Common myeloid progenitor, CD34-positive (primary cell): ENCODE results near the gene LRP10.
A peak's percentile ranks its signal among the peaks of the same experiment; 100 is the strongest.

Source experiments
- CTCF ChIA-PET: fragments of 350-600 bp; sonication (Branson Sonifier 250); formaldehyde crosslinking; loops from one replicate; lab custom pipeline; 2021; ENCODE audit warnings: antibody characterized with exemption; lab: Charles Lee
- POLR2A ChIA-PET: fragments of 350-600 bp; sonication (Branson Sonifier 250); formaldehyde crosslinking; loops from one replicate; lab custom pipeline; 2021; ENCODE audit warnings: antibody characterized with exemption; lab: Charles Lee
- DNase-seq, 3 donors: peaks; one replicate each; pipeline versions ENCODE4 v3.0.0 to v3.0.0-alpha.2; 2013
- H3K27ac ChIP-seq, 2 experiments: 1 replicate in 1 of 2; 2 replicates in 1 of 2; pipeline ENCODE4 v1.7.0; 2013; ENCODE audit warnings: inconsistent platforms in 2 of 2, low read length in 2 of 2, mild to moderate bottlenecking in 2 of 2, low read depth in 1 of 2, moderate library complexity in 1 of 2; ENCODE audit not compliant: severe bottlenecking in 2 of 2, insufficient read depth in 1 of 2, poor library complexity in 1 of 2
- H3K27me3 ChIP-seq, 5 experiments: replicated peaks in 2 of 5; 1 replicate in 3 of 5; 2 replicates in 2 of 5; pipeline versions ENCODE4 v1.6.1 to v1.7.0; 2013; ENCODE audit warnings: low read length in 4 of 5, mild to moderate bottlenecking in 2 of 5, moderate library complexity in 2 of 5, inconsistent platforms in 1 of 5; ENCODE audit not compliant: insufficient read depth in 5 of 5, control insufficient read depth in 4 of 5
- H3K36me3 ChIP-seq, 4 experiments: 1 replicate in 2 of 4; 2 replicates in 2 of 4; pipeline versions ENCODE4 v1.6.1 to v1.7.0; 2013; ENCODE audit warnings: low read length in 3 of 4, control low read depth in 1 of 4, mild to moderate bottlenecking in 1 of 4; ENCODE audit not compliant: control insufficient read depth in 4 of 4, insufficient read depth in 4 of 4
- H3K4me1 ChIP-seq, 4 experiments: 1 replicate in 3 of 4; 2 replicates in 1 of 4; pipeline versions ENCODE4 v1.6.1 to v1.7.1; 2013; ENCODE audit warnings: low read length in 3 of 4, mild to moderate bottlenecking in 3 of 4, control low read depth in 1 of 4, inconsistent platforms in 1 of 4, moderate library complexity in 1 of 4; ENCODE audit not compliant: control insufficient read depth in 4 of 4, insufficient read depth in 4 of 4; ENCODE audit errors: control extremely low read depth in 1 of 4
- H3K4me3 ChIP-seq, 7 experiments: 1 replicate in 4 of 7; 2 replicates in 3 of 7; pipeline versions ENCODE4 v1.5.1 to v1.7.0; 2013; ENCODE audit warnings: mild to moderate bottlenecking in 7 of 7, low read length in 6 of 7, moderate library complexity in 6 of 7, inconsistent platforms in 2 of 7, low read depth in 2 of 7, control low read depth in 1 of 7; ENCODE audit not compliant: insufficient read depth in 4 of 7, control insufficient read depth in 1 of 7; ENCODE audit errors: extremely low read depth in 1 of 7
- H3K9me3 ChIP-seq, 5 experiments: 1 replicate in 4 of 5; 2 replicates in 1 of 5; pipeline versions ENCODE4 v1.6.1 to v1.7.1; 2013; ENCODE audit warnings: low read length in 4 of 5, mild to moderate bottlenecking in 2 of 5, inconsistent platforms in 1 of 5, low read depth in 1 of 5, moderate library complexity in 1 of 5; ENCODE audit not compliant: control insufficient read depth in 4 of 5, insufficient read depth in 2 of 5; ENCODE audit errors: control extremely low read depth in 1 of 5
- WGBS: methylation state at CpG from one replicate; pipeline ENCODE4 v1.1.5; 2013; ENCODE audit not compliant: insufficient coverage; 5-methylcytosine and 5-hydroxymethylcytosine counted together

The LRP10 gene

DNA sequence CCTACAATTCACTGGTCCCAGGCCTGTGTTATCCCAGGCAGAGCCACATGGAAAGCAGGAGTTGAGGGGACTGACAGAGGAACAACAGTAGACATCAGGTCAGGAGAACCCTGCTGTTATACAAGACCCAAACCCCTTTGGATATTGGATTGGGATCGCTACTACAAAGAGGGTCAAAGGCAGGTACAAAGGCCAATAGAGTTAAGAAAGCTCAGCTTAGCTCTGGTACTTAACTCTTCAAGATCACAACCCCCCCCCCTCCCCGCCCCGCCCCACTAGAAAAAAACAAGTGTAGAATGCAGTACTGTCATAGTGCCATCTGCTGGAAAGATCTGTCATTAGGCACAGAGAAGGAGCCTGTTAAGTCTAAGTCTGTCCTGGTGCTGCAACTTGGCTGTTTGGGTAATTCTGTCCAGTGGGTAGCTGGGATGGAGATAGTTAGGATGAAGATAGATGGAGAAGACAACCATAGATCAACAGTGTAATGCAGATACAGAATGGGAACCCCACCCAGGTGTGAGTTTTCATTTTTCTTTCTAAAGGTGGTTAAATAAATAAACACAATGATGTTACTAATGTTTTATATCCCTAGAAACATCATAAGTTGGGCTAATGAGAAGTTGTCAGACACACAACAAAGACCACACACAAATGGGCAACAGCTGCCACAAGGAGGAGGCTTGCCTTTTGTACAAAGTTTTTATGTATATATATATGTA lies 28.7 kb downstream of the LRP10 start:
- POLR2A ChIA-PET: no interaction called here
- peak; percentile 72 to 84 (median 79) for DNase-seq
- Histone ChIP-seq H3K4me1 (no peaks in the 10 kb centered on the region), H3K27ac (no peak overlapping the region), H3K4me3 (no peak overlapping the region), H3K27me3 (peaks cover 0 to 2% (median 0%) of the 10 kb centered on the region in 5 experiments), H3K9me3 (no peaks in the 10 kb centered on the region), H3K36me3 (peaks cover 27 to 59% (median 41%) of the 10 kb centered on the region in 4 experiments)
- 63% methylated on average over 1 of the region's 3 CpGs for WGBS
- CTCF ChIA-PET: interaction anchor here (0.6 to 9.3 kb wide), 18 partner anchors 11 to 400 kb away, joined by 3 to 143 read pairs (median 6); partner anchors contain the start of genes LRP10 and REM2

DNA sequence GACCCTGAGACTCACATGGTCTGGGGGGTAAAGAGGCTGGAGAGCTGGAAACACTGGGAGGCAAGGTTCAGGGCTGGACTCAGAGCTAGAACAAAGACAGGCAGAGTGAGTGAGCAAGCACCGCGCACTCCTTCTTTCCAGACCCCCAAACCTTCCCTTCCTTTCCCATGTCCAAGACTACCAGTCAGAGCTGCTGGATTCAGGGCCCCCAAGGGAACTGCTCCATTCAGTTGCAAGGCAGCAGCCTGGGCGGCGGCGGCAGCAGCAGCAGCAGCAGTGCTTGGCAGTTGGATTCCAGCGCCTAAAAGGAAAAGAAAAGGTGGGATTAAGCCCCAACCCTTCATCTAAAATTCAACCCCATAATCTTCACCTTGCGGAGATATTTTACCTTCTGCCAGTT lies 30.3 kb downstream of the LRP10 start:
- H3K27me3 ChIP-seq: no peaks in the 10 kb centered on the region
- ChIA-PET CTCF (interaction anchor here (0.6 to 9.3 kb wide), 15 partner anchors 8 to 345 kb away, joined by 3 to 143 read pairs (median 7); partner anchors contain the start of genes LRP10 and REM2), POLR2A (interaction anchor here (0.8 kb wide), 1 partner anchor 312 kb away, joined by 3 read pairs; no protein-coding TSS in a partner anchor)
- H3K4me3 ChIP-seq: no peak overlapping the region
- DNase-seq: no peak
- H3K27ac ChIP-seq: no peak overlapping the region
- no peaks in the 10 kb centered on the region for H3K4me1 ChIP-seq
- H3K36me3 ChIP-seq: peaks cover 29 to 74% (median 54%) of the 10 kb centered on the region in 4 experiments
- no peaks in the 10 kb centered on the region for H3K9me3 ChIP-seq
- 100% methylated on average over 5 of the region's 7 CpGs for WGBS

DNA sequence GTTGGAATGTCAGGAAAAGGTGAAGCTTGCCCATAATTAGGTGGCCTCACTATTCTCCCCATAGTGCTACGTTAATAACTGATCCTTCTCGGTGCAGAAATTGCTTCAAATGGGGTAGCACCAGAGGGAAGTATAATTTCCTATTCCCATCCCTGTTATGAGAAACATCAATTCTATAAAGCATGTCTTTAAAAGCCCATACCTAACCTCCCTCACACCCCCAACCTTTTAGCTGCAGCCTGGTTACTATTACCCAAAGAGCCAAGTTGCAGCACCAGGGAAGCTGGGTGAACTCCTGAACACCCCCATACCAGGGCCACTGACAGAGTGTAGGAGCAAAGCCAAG lies 32.2 kb downstream of the LRP10 start:
- 100% methylated on average over 2 of the region's 2 CpGs for WGBS
- Histone ChIP-seq H3K27me3 (no peaks in the 10 kb centered on the region), H3K4me1 (no peaks in the 10 kb centered on the region), H3K27ac (no peak overlapping the region), H3K4me3 (no peak overlapping the region), H3K36me3 (peaks cover 22 to 93% (median 60%) of the 10 kb centered on the region in 4 experiments), H3K9me3 (no peaks in the 10 kb centered on the region)
- CTCF ChIA-PET: interaction anchor here (0.9 to 9.3 kb wide), 7 partner anchors 10 to 91 kb away, joined by 3 to 143 read pairs (median 7); partner anchors contain the start of genes LRP10 and REM2
- no peak for DNase-seq
- POLR2A ChIA-PET: no interaction called here

DNA sequence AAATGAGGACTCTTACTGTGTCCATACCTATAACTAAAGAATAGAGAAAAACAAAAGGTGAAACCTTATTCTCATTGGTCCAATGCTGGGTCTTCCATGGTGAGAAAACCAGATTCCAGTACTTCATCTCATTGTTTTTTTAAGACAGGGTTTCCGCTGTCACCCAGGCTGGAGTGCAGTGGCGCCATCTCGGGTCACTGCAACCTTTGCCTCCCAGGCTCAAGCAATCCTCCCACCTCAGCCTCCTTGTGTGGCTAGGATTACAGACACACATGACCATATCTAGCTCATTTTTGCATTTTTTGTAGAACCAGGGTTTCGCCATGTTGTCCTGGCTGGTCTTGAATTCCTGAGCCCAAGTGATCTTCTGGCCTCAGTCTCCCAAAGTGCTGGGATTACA lies 34.1 kb downstream of the LRP10 start:
- POLR2A ChIA-PET: interaction anchor here (0.9 kb wide), 1 partner anchor 9 kb away, joined by 3 read pairs; no protein-coding TSS in a partner anchor
- 94% methylated on average over 4 of the region's 4 CpGs for WGBS
- H3K9me3 ChIP-seq: no peaks in the 10 kb centered on the region
- peaks cover 25 to 89% (median 66%) of the 10 kb centered on the region in 4 experiments for H3K36me3 ChIP-seq
- H3K4me1 ChIP-seq: no peaks in the 10 kb centered on the region
- H3K27ac ChIP-seq: no peak overlapping the region
- CTCF ChIA-PET: interaction anchor here (1.2 kb wide), 2 partner anchors 33 to 52 kb away, joined by 3 to 5 read pairs; no protein-coding TSS in a partner anchor
- no peak overlapping the region for H3K4me3 ChIP-seq
- H3K27me3 ChIP-seq: no peaks in the 10 kb centered on the region
- no peak for DNase-seq

DNA sequence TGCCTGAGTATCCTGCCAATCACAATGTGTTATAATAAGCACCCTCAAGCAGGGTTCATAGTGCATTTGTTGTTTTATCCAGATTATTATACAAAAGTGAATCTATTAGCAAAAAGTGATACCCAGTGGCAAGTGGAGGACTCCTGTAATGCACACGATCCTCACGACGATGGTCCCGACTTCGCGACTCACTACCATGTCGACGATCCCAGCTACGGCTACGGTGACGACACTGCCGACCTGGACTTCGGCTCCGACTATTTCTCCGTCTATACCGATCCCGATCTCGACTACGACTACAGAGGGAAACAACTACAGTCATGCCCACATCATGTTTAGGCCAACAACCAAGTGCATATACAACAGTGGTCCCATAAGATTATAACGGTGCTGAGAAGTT lies 34.5 kb downstream of the LRP10 start:
- CTCF ChIA-PET: interaction anchor here (1.2 kb wide), 1 partner anchor 53 kb away, joined by 3 read pairs; no protein-coding TSS in a partner anchor
- no peak overlapping the region for H3K4me3 ChIP-seq
- H3K9me3 ChIP-seq: no peaks in the 10 kb centered on the region
- no peaks in the 10 kb centered on the region for H3K27me3 ChIP-seq
- H3K36me3 ChIP-seq: peaks cover 25 to 85% (median 64%) of the 10 kb centered on the region in 4 experiments
- WGBS: 94% methylated on average over 19 of the region's 20 CpGs
- POLR2A ChIA-PET: interaction anchor here (0.9 kb wide), 1 partner anchor 8 kb away, joined by 3 read pairs; no protein-coding TSS in a partner anchor
- no peaks in the 10 kb centered on the region for H3K4me1 ChIP-seq
- no peak overlapping the region for H3K27ac ChIP-seq
- DNase-seq: no peak

DNA sequence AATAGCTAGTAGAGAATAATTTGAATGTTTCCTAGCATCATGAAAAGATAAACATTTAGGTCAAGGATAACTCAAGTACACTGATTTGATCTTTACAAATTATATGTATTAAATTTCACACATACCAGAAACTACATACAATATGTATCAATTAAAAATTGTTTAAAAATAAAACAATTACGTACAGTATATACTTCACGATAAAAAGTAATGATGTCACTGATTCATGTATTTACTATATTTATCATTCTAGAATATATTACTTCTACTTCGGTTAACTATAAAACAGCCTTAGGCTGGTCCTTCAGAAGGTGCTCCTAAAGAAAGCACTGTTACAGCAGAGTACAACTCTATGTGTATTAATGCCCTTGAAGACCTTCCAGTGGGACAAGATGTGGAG lies 35.9 kb downstream of the LRP10 start:
- H3K27ac ChIP-seq: no peak overlapping the region
- no peaks in the 10 kb centered on the region for H3K27me3 ChIP-seq
- WGBS: no CpG with 5 or more reads among the region's 3 CpGs
- no peak overlapping the region for H3K4me3 ChIP-seq
- ChIA-PET POLR2A (no interaction called here), CTCF (interaction anchor here (0.9 to 1.5 kb wide), 2 partner anchors 9 to 35 kb away, joined by 3 read pairs; no protein-coding TSS in a partner anchor)
- H3K4me1 ChIP-seq: no peaks in the 10 kb centered on the region
- no peaks in the 10 kb centered on the region for H3K9me3 ChIP-seq
- DNase-seq: no peak
- peaks cover 23 to 74% (median 53%) of the 10 kb centered on the region in 4 experiments for H3K36me3 ChIP-seq

DNA sequence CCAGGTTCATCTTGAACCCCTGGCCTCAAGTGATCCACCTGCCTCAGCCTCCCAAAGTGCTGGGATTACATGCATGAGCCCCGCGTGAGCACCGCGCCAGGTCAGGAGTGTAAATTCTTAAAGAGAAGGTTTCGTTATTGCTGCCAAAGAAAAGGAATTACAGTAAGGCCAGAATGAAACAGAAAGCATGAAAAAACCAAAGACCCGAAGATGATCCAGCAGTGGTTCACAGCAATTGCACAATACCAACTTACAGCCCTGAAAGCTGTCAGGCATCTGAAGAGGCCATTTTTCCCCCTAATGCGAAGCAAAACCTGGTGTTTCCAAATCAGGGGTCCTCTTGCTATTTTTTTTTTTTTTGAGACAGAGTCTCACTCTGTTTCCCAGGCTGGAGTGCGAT lies 37.1 kb downstream of the LRP10 start:
- POLR2A ChIA-PET: no interaction called here

More for the DNA sequence above, 37.1 kb downstream of the LRP10 start:
- no peaks in the 10 kb centered on the region for H3K9me3 ChIP-seq
- CTCF ChIA-PET: interaction anchor here (0.9 kb wide), 1 partner anchor 28 kb away, joined by 3 read pairs; no protein-coding TSS in a partner anchor
- no peak for DNase-seq
- H3K4me3 ChIP-seq: no peak overlapping the region
- 96% methylated on average over 8 of the region's 8 CpGs for WGBS
- H3K36me3 ChIP-seq: peaks cover 18 to 64% (median 47%) of the 10 kb centered on the region in 4 experiments
- H3K27me3 ChIP-seq: no peaks in the 10 kb centered on the region
- no peaks in the 10 kb centered on the region for H3K4me1 ChIP-seq
- H3K27ac ChIP-seq: no peak overlapping the region
